ENCODE measurements around the gene ROPN1L. TPM values are rescaled to one million over a fixed set of nuclear protein-coding genes. Genes with fewer than 3 reads are reported as not detected.

ROPN1L gene
- total RNA-seq, 2 donors from 2014 or later: 1.3 to 4.3 TPM

DNA sequence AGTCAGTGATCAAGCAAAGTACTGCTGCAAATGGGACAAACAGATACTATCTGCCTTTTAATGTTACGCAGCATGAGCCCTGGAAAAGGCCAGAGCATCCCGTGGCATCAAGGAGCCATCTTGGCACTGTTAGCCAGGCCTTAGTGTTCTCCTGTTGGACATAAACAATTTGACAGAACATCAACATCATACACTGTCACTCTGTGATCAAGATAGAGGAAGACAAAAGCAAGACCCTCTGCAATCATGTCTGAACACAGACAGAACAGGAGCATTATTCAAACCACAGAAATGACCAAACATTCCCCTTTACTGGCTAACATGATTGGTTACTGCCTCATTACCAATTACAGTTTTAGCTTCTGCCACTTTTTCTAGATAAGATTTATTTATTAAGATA, 21.2 kb upstream of the ROPN1L start:
- Histone ChIP-seq H3K9me3 (no peaks in the 10 kb centered on the region), H3K27me3 (no peaks in the 10 kb centered on the region), H3K4me3 (no peak overlapping the region), H3K27ac (no peak overlapping the region), H3K4me1 (peaks cover 9% of the 10 kb centered on the region), H3K36me3 (replicated peaks in 1 of 2; ENCODE audit: insufficient read depth in 1 of 2, low read depth in 2 of 2) (peaks cover 0 to 30% of the 10 kb centered on the region in 2 donors)
- intact Hi-C loops (cut with DNase I): loop anchor here (10.0 kb wide), 1 partner anchor 136 kb away; no protein-coding TSS in a partner anchor
- WGBS, 2 donors: 88 to 94% methylated on average over 2 of the region's 2 CpGs
- no peak for DNase-seq
- no peak for TF ChIP-seq POLR2A (IDR thresholded peaks at IDR 0.05)
- TF ChIP-seq, protein P1, sequence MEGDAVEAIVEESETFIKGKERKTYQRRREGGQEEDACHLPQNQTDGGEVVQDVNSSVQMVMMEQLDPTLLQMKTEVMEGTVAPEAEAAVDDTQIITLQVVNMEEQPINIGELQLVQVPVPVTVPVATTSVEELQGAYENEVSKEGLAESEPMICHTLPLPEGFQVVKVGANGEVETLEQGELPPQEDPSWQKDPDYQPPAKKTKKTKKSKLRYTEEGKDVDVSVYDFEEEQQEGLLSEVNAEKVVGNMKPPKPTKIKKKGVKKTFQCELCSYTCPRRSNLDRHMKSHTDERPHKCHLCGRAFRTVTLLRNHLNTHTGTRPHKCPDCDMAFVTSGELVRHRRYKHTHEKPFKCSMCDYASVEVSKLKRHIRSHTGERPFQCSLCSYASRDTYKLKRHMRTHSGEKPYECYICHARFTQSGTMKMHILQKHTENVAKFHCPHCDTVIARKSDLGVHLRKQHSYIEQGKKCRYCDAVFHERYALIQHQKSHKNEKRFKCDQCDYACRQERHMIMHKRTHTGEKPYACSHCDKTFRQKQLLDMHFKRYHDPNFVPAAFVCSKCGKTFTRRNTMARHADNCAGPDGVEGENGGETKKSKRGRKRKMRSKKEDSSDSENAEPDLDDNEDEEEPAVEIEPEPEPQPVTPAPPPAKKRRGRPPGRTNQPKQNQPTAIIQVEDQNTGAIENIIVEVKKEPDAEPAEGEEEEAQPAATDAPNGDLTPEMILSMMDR (IDR thresholded peaks at IDR 0.05): no peak
- no peak for ATAC-seq

GRCh38 chr5:10420932-10421331, 20.7 kb upstream of the ROPN1L start:
- Histone ChIP-seq H3K36me3 (replicated peaks in 1 of 2; ENCODE audit: insufficient read depth in 1 of 2, low read depth in 2 of 2) (peaks cover 0 to 29% of the 10 kb centered on the region in 2 donors), H3K27me3 (no peaks in the 10 kb centered on the region), H3K4me3 (no peak overlapping the region), H3K27ac (no peak overlapping the region), H3K9me3 (no peaks in the 10 kb centered on the region), H3K4me1 (peaks cover 9% of the 10 kb centered on the region)
- DNase-seq (no peak), ATAC-seq (no peak)
- intact Hi-C loops (cut with DNase I): loop anchor here (10.0 kb wide), 1 partner anchor 136 kb away; no protein-coding TSS in a partner anchor
- TF ChIP-seq POLR2A (IDR thresholded peaks at IDR 0.05): no peak
- TF ChIP-seq, protein P1 (IDR thresholded peaks at IDR 0.05): no peak

GRCh38 chr5:10421896-10422691, 19.6 kb upstream of the ROPN1L start:
- intact Hi-C loops (cut with DNase I): loop anchor here (10.0 kb wide), 1 partner anchor 137 kb away; no protein-coding TSS in a partner anchor
- no peaks in the 10 kb centered on the region for H3K27me3 ChIP-seq
- H3K27ac ChIP-seq: no peak overlapping the region
- H3K36me3 ChIP-seq (replicated peaks in 1 of 2; ENCODE audit: insufficient read depth in 1 of 2, low read depth in 2 of 2): peaks cover 4 to 38% of the 10 kb centered on the region in 2 donors
- peaks cover 4% of the 10 kb centered on the region for H3K4me1 ChIP-seq
- H3K9me3 ChIP-seq: no peaks in the 10 kb centered on the region
- WGBS, 2 donors: 70 to 85% methylated on average over 12 of the region's 12 CpGs
- ATAC-seq (no peak), DNase-seq (peak in 1 of 4 donors; percentile 37)
- no peak for TF ChIP-seq POLR2A (IDR thresholded peaks at IDR 0.05)
- TF ChIP-seq, protein P1 (IDR thresholded peaks at IDR 0.05): no peak
- H3K4me3 ChIP-seq: no peak overlapping the region

GRCh38 chr5:10423022-10423421, 18.7 kb upstream of the ROPN1L start:
- DNase-seq (no peak), ATAC-seq (no peak)
- H3K27ac ChIP-seq: no peak overlapping the region
- no peaks in the 10 kb centered on the region for H3K27me3 ChIP-seq
- peaks cover 4 to 40% of the 10 kb centered on the region in 2 donors for H3K36me3 ChIP-seq (replicated peaks in 1 of 2; ENCODE audit: insufficient read depth in 1 of 2, low read depth in 2 of 2)
- H3K4me1 ChIP-seq: peaks cover 4% of the 10 kb centered on the region
- 47 to 79% methylated on average over 2 of the region's 2 CpGs for WGBS, 2 donors
- TF ChIP-seq, protein P1 (IDR thresholded peaks at IDR 0.05): no peak
- no peak for TF ChIP-seq POLR2A (IDR thresholded peaks at IDR 0.05)
- intact Hi-C loops (cut with DNase I): loop anchor here (10.0 kb wide), 1 partner anchor 138 kb away; no protein-coding TSS in a partner anchor
- no peak overlapping the region for H3K4me3 ChIP-seq
- no peaks in the 10 kb centered on the region for H3K9me3 ChIP-seq

Data from body of pancreas (tissue), 4 donors.